SK-N-SH (cell line): Measurements from ENCODE around the gene TGM3. TPM values are rescaled to one million over a fixed set of nuclear protein-coding genes. Genes with fewer than 3 reads are reported as not detected.

Source experiments
- CTCF ChIA-PET: fragments of 300-600, 350-600 bp; formaldehyde crosslinking; extraction: SDS; loops from one replicate; lab custom pipeline; 2021; lab: Yijun Ruan, JAX
- POLR2A ChIA-PET: fragments of 350-600 bp; sonication (Branson Sonifier 250); formaldehyde crosslinking; extraction: SDS; loops from one replicate; lab custom pipeline; 2020; ENCODE audit warnings: antibody characterized with exemption, inconsistent platforms; lab: Yijun Ruan, JAX
- DNase-seq: peaks from one replicate; pipeline ENCODE4 v3.0.0; 2012
- H2AFZ ChIP-seq: fragments of 200-600 bp; sonication (generic); 2 replicates; pipeline ENCODE4 v1.8.1; 2016; ENCODE audit warnings: antibody characterized with exemption, mild to moderate bottlenecking, low read depth
- H3F3A ChIP-seq: fragments of 200-600 bp; sonication (generic); replicated peaks from 2 replicates; pipeline ENCODE3; 2016; ENCODE audit warnings: antibody characterized with exemption, mild to moderate bottlenecking; ENCODE audit not compliant: insufficient read depth
- H3K27ac ChIP-seq, 2 experiments: fragments of 200-500 bp in 1 of 2; fragments of 200-600 bp in 1 of 2; sonication (Bioruptor generic) in 1 of 2; sonication (generic), shearing (Covaris generic) in 1 of 2; 2 replicates each; pipeline versions ENCODE4 v1.5.1 to v1.6.1; 2014 to 2016; ENCODE audit warnings: low read depth in 2 of 2, inconsistent platforms in 1 of 2, low read length in 1 of 2, mild to moderate bottlenecking in 1 of 2, mixed read lengths in 1 of 2
- H3K27me3 ChIP-seq: fragments of 200-600 bp; sonication (generic), shearing (Covaris generic); 2 replicates; pipeline ENCODE4 v1.6.1; 2016; ENCODE audit warnings: mixed run types; ENCODE audit not compliant: insufficient read depth
- H3K36me3 ChIP-seq, 2 experiments: fragments of 200-500 bp in 1 of 2; fragments of 200-600 bp in 1 of 2; sonication (Bioruptor generic) in 1 of 2; sonication (generic) in 1 of 2; replicated peaks in 1 of 2; 2 replicates each; pipeline versions ENCODE3 to v1.5.1; 2014 to 2016; ENCODE audit warnings: low read length in 1 of 2, mild to moderate bottlenecking in 1 of 2; ENCODE audit not compliant: insufficient read depth in 2 of 2, control insufficient read depth in 1 of 2
- H3K4me1 ChIP-seq, 2 experiments: fragments of 200-500 bp in 1 of 2; fragments of 200-600 bp in 1 of 2; sonication (Bioruptor generic) in 1 of 2; sonication (generic), shearing (Covaris generic) in 1 of 2; 2 replicates each; pipeline versions ENCODE4 v1.5.1 to v1.6.1; 2014 to 2016; ENCODE audit warnings: low read depth in 1 of 2, low read length in 1 of 2, mixed run types in 1 of 2; ENCODE audit not compliant: insufficient read depth in 2 of 2, control insufficient read depth in 1 of 2
- H3K4me2 ChIP-seq: fragments of 200-600 bp; sonication (generic), shearing (Covaris generic); 2 replicates; pipeline ENCODE4 v1.6.1; 2017; ENCODE audit warnings: mixed run types
- H3K4me3 ChIP-seq, 2 experiments: fragments of 200-500 bp in 1 of 2; fragments of 200-600 bp in 1 of 2; sonication (Bioruptor generic) in 1 of 2; sonication (generic), shearing (Covaris generic) in 1 of 2; 2 replicates each; pipeline versions ENCODE4 v1.5.1 to v1.8.1; 2014 to 2016; ENCODE audit warnings: low read depth in 2 of 2, inconsistent platforms in 1 of 2, low read length in 1 of 2, mild to moderate bottlenecking in 1 of 2, mixed read lengths in 1 of 2, moderate library complexity in 1 of 2
- H3K79me2 ChIP-seq: fragments of 200-600 bp; sonication (generic); 2 replicates; pipeline ENCODE4 v1.8.1; 2017; ENCODE audit warnings: mild to moderate bottlenecking; ENCODE audit not compliant: insufficient read depth
- H3K9ac ChIP-seq: fragments of 200-600 bp; sonication (generic); 2 replicates; pipeline ENCODE4 v1.6.1; 2017; ENCODE audit warnings: mixed run types
- H3K9me2 ChIP-seq: fragments of 200-600 bp; sonication (generic); 2 replicates; pipeline ENCODE4 v1.6.1; 2017; ENCODE audit warnings: mixed run types
- H3K9me3 ChIP-seq: fragments of 200-600 bp; sonication (generic); 2 replicates; pipeline ENCODE4 v1.6.1; 2017; ENCODE audit warnings: mixed run types, mild to moderate bottlenecking, moderate library complexity
- H4K20me1 ChIP-seq: fragments of 200-600 bp; sonication (generic); 2 replicates; pipeline ENCODE4 v1.6.1; 2017; ENCODE audit warnings: mild to moderate bottlenecking, mixed run types; ENCODE audit not compliant: insufficient read depth
- CHD2 ChIP-seq: fragments of 150-350 bp; IDR thresholded peaks from 2 replicates; pipeline ENCODE4 v1.6.1; 2018; ENCODE audit warnings: low read length; ENCODE audit not compliant: partially characterized antibody
- ELF1 ChIP-seq: IDR thresholded peaks from 2 replicates; pipeline ENCODE4 v1.4.0; 2012
- EP300 ChIP-seq, 2 experiments: IDR thresholded peaks; 2 replicates each; pipeline versions ENCODE4 v1.4.0 to v1.6.1; 2012; ENCODE audit warnings: borderline replicate concordance in 1 of 2, low read depth in 1 of 2, low read length in 1 of 2
- EZH2phosphoT487 ChIP-seq: fragments of 200-600 bp; sonication (generic); IDR thresholded peaks from 2 replicates; pipeline ENCODE4 v1.6.1; 2017; ENCODE audit warnings: low read depth, mixed run types, mild to moderate bottlenecking, antibody characterized with exemption, moderate library complexity, borderline replicate concordance
- FOSL2 ChIP-seq: IDR thresholded peaks from 2 replicates; pipeline ENCODE4 v1.4.0; 2012; ENCODE audit warnings: low read depth, mild to moderate bottlenecking, moderate library complexity, borderline replicate concordance
- FOXM1 ChIP-seq: IDR thresholded peaks from 2 replicates; pipeline ENCODE4 v1.4.0; 2012; ENCODE audit warnings: low read depth, mild to moderate bottlenecking
- MEF2A ChIP-seq: IDR thresholded peaks from 2 replicates; pipeline ENCODE4 v1.4.0; 2012; ENCODE audit warnings: low read depth, borderline replicate concordance
- MXI1 ChIP-seq: IDR thresholded peaks from 2 replicates; pipeline ENCODE4 v1.6.1; 2012; ENCODE audit warnings: mild to moderate bottlenecking, low read depth, low read length, improper control_type of control experiment
- NRF1 ChIP-seq: IDR thresholded peaks from 2 replicates; pipeline ENCODE4 v1.6.1; 2012; ENCODE audit warnings: low read depth, mild to moderate bottlenecking, low read length
- REST ChIP-seq: IDR thresholded peaks from 2 replicates; pipeline ENCODE4 v1.6.1; 2012; ENCODE audit warnings: mild to moderate bottlenecking, low read depth, low read length, moderate library complexity
- TAF1 ChIP-seq: IDR thresholded peaks from 2 replicates; pipeline ENCODE4 v1.6.1; 2012; ENCODE audit warnings: low read depth, mild to moderate bottlenecking, low read length, moderate library complexity, borderline replicate concordance
- TEAD4 ChIP-seq: IDR thresholded peaks from 2 replicates; pipeline ENCODE4 v1.4.0; 2012; ENCODE audit warnings: mild to moderate bottlenecking, borderline replicate concordance; ENCODE audit not compliant: insufficient read depth
- USF1 ChIP-seq: IDR thresholded peaks from 2 replicates; pipeline ENCODE4 v1.4.0; 2012; ENCODE audit warnings: low read depth, borderline replicate concordance
- USF2 ChIP-seq: fragments of 150-350 bp; IDR thresholded peaks from 2 replicates; pipeline ENCODE4 v1.6.1; 2017; ENCODE audit warnings: antibody characterized with exemption, low read length, low read depth, borderline replicate concordance
- YY1 ChIP-seq: IDR thresholded peaks from 2 replicates; pipeline ENCODE4 v1.4.0; 2012; ENCODE audit warnings: low read depth, mild to moderate bottlenecking
- ZBTB33 ChIP-seq: IDR thresholded peaks from 2 replicates; pipeline ENCODE4 v1.4.0; 2012; ENCODE audit warnings: low read depth, borderline replicate concordance
- WGBS: methylation state at CpG from one replicate; pipeline ENCODE4 v1.1.6; 2017; ENCODE audit warnings: low lambda C conversion rate; 5-methylcytosine and 5-hydroxymethylcytosine counted together
- polyA plus RNA-seq, 3 experiments: library from polyadenylated mRNA; depleted of rRNA; stranded (reverse); fragments of >200 nt; gene quantifications; 2 replicates each; pipeline ENCODE4 v1.2.3, GENCODE V29; 2012

Gene TGM3
- polyA plus RNA-seq, 1 of the 3 experiments (the other 2 are of a cell fraction), result not detected

GRCh38 chr20:2292416-2293110, 3.2 kb upstream of the TGM3 start:
- H4K20me1 ChIP-seq, result no peaks in the 10 kb centered on the region
- TF ChIP-seq EZH2phosphoT487 (no peak), TEAD4 (no peak), FOXM1 (no peak), NRF1 (no peak), CHD2 (no peak), REST (no peak), TAF1 (no peak), USF2 (no peak), MEF2A (no peak), YY1 (no peak), FOSL2 (no peak), EP300 (IDR thresholded peaks at IDR 0.05; ENCODE audit: borderline replicate concordance in 1 of 2, low read depth in 1 of 2, low read length in 1 of 2) (no peak), ZBTB33 (no peak), ELF1 (no peak), USF1 (no peak), MXI1 (no peak)
- no peak overlapping the region for H3K9ac ChIP-seq
- no peak overlapping the region for H3K4me2 ChIP-seq
- no peaks in the 10 kb centered on the region for H3F3A ChIP-seq
- H3K79me2 ChIP-seq, result no peaks in the 10 kb centered on the region
- DNase-seq, result no peak
- H3K9me2 ChIP-seq, result no peaks in the 10 kb centered on the region
- no peaks in the 10 kb centered on the region for H3K9me3 ChIP-seq
- WGBS, result 63% methylated on average over 8 of the region's 8 CpGs
- H2AFZ ChIP-seq, result no peak overlapping the region
- H3K36me3 ChIP-seq, result no peaks in the 10 kb centered on the region
- POLR2A ChIA-PET, result no interaction called here
- H3K4me1 ChIP-seq, result no peaks in the 10 kb centered on the region
- CTCF ChIA-PET, result interaction anchor here (0.7 kb wide), 1 partner anchor 8 kb away, joined by 3 read pairs; no protein-coding TSS in a partner anchor
- H3K27me3 ChIP-seq, result peaks cover 15% of the 10 kb centered on the region
- no peak overlapping the region for H3K27ac ChIP-seq
- no peak overlapping the region for H3K4me3 ChIP-seq
